ENCODE results near the gene KIF12.
"Not testable (repeated sequence)": the region's sequence is repeated elsewhere in the genome, so short reads cannot be mapped to it uniquely, and the experiment has no call there.

The KIF12 gene

DNA sequence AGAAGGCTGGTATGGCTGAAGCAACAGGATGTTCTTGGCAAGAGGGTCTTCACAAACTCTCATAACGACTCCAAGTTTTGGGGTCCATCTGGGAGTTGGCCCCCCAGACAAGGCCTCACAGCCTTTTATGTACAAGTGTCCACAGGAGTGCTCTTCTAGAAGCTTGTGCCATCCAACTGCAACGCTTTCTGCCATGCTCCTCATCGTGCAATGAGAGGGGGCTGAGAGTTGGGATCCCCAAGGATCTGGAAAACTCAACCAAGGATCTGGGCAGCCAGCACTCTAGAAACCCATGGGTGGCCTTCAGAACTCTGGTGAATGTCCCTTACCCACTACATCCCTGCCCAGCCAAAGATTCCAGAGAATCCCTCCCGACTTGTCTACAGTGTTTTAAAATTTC lies 12.5 kb downstream of the KIF12 start:
- TF ChIP-seq, protein P1, sequence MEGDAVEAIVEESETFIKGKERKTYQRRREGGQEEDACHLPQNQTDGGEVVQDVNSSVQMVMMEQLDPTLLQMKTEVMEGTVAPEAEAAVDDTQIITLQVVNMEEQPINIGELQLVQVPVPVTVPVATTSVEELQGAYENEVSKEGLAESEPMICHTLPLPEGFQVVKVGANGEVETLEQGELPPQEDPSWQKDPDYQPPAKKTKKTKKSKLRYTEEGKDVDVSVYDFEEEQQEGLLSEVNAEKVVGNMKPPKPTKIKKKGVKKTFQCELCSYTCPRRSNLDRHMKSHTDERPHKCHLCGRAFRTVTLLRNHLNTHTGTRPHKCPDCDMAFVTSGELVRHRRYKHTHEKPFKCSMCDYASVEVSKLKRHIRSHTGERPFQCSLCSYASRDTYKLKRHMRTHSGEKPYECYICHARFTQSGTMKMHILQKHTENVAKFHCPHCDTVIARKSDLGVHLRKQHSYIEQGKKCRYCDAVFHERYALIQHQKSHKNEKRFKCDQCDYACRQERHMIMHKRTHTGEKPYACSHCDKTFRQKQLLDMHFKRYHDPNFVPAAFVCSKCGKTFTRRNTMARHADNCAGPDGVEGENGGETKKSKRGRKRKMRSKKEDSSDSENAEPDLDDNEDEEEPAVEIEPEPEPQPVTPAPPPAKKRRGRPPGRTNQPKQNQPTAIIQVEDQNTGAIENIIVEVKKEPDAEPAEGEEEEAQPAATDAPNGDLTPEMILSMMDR (IDR thresholded peaks at IDR 0.05; ENCODE audit: low read depth, low read length), result no peak
- Histone ChIP-seq H3K27ac (no peak overlapping the region), H3K4me3 (ENCODE audit: low read depth, low read length) (no peak overlapping the region), H3K36me3 (peaks cover 17% of the 10 kb centered on the region), H3K27me3 (ENCODE audit: insufficient read depth, low read depth, severe bottlenecking) (no peaks in the 10 kb centered on the region), H3K9me3 (ENCODE audit: severe bottlenecking) (no peaks in the 10 kb centered on the region)
- no peak for DNase-seq

GRCh38 chr9:114086009-114086408 lies 13.1 kb downstream of the KIF12 start:
- Histone ChIP-seq H3K4me3 (ENCODE audit: low read depth, low read length) (no peak overlapping the region), H3K36me3 (peaks cover 13% of the 10 kb centered on the region), H3K27me3 (ENCODE audit: insufficient read depth, low read depth, severe bottlenecking) (no peaks in the 10 kb centered on the region), H3K9me3 (ENCODE audit: severe bottlenecking) (no peaks in the 10 kb centered on the region), H3K27ac (no peak overlapping the region)
- no peak for DNase-seq
- TF ChIP-seq, protein P1 (IDR thresholded peaks at IDR 0.05; ENCODE audit: low read depth, low read length), result no peak

DNA sequence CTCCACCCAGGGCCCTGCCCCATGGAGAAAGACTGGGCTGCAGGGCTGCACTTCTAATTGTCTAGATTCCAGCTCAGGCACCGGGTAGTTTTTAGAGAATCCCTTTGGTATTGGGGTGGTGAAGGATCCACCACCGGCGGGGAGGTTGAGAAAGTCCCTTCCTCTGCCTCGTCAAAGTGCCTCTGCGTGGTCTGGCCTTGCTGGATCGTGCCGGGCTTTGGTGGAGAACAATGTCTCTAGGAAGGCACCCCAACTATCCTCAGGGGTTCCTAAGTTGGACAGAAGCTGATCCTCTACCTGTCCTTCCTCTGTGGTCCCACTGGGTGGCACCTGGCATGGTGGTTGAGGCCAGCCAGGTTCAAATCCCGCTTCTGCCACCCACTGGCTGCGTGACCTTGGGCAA lies 13.7 kb downstream of the KIF12 start:
- no peak for DNase-seq
- no peak overlapping the region for H3K27ac ChIP-seq
- TF ChIP-seq, protein P1 (IDR thresholded peaks at IDR 0.05; ENCODE audit: low read depth, low read length), result 0 out of 2 replicates have a peak, but pooled peaks have one; percentile 21
- H3K27me3 ChIP-seq (ENCODE audit: insufficient read depth, low read depth, severe bottlenecking), result no peaks in the 10 kb centered on the region
- H3K4me3 ChIP-seq (ENCODE audit: low read depth, low read length), result no peak overlapping the region
- H3K9me3 ChIP-seq (ENCODE audit: severe bottlenecking), result no peaks in the 10 kb centered on the region
- peaks cover 7% of the 10 kb centered on the region for H3K36me3 ChIP-seq

GRCh38 chr9:114084282-114085073 lies 14.6 kb downstream of the KIF12 start:
- H3K9me3 ChIP-seq (ENCODE audit: severe bottlenecking), result no peaks in the 10 kb centered on the region
- no peak overlapping the region for H3K4me3 ChIP-seq (ENCODE audit: low read depth, low read length)
- H3K27ac ChIP-seq, result peak overlapping the region; percentile 16
- DNase-seq, result no peak
- H3K27me3 ChIP-seq (ENCODE audit: insufficient read depth, low read depth, severe bottlenecking), result no peaks in the 10 kb centered on the region
- TF ChIP-seq, protein P1 (IDR thresholded peaks at IDR 0.05; ENCODE audit: low read depth, low read length), result no peak
- no peaks in the 10 kb centered on the region; the same call in 1 of the 2 replicates for H3K36me3 ChIP-seq

GRCh38 chr9:114083666-114084065 lies 15.4 kb downstream of the KIF12 start:
- TF ChIP-seq, protein P1 (IDR thresholded peaks at IDR 0.05; ENCODE audit: low read depth, low read length), result no peak
- DNase-seq, result no peak
- peak overlapping the region; percentile 91 for H3K27ac ChIP-seq
- no peaks in the 10 kb centered on the region for H3K9me3 ChIP-seq (ENCODE audit: severe bottlenecking)
- no peak overlapping the region for H3K4me3 ChIP-seq (ENCODE audit: low read depth, low read length)
- H3K36me3 ChIP-seq, result no peaks in the 10 kb centered on the region; the same call in 1 of the 2 replicates
- no peaks in the 10 kb centered on the region for H3K27me3 ChIP-seq (ENCODE audit: insufficient read depth, low read depth, severe bottlenecking)

- not testable (repeated sequence) for H3K27me3 ChIP-seq (ENCODE audit: insufficient read depth, low read depth, severe bottlenecking); H3K9me3 ChIP-seq (ENCODE audit: severe bottlenecking); H3K36me3 ChIP-seq
- Histone ChIP-seq H3K27ac (peak overlapping the region; percentile 91), H3K4me3 (ENCODE audit: low read depth, low read length) (peak overlapping the region; percentile 12; the same call in 1 of the 2 replicates)
- peak; percentile 80 for DNase-seq
Observed at GRCh38 chr9:114082763-114083412, 16.2 kb downstream of the KIF12 start.
